GM19438 (cell line): ENCODE measurements around the gene SPATS2L.
A peak's percentile ranks its signal among the peaks of the same experiment; 100 is the strongest.

Source experiments
- ATAC-seq: cut with Tn5 transposase; IDR thresholded peaks from one replicate; pipeline ENCODE4 v1.9.1; 2021; ENCODE audit warnings: low read depth; ENCODE audit not compliant: unreplicated experiment

The SPATS2L gene

GRCh38 chr2:200404615-200405014 is 98.1 kb downstream of the SPATS2L start:
- no peak for ATAC-seq

GRCh38 chr2:200405599-200406298 is 99.3 kb downstream of the SPATS2L start:
- ATAC-seq, result no peak

- ATAC-seq, result peak; percentile 79
Measured at GRCh38 chr2:200406379-200406778, 99.9 kb downstream of the SPATS2L start.

DNA sequence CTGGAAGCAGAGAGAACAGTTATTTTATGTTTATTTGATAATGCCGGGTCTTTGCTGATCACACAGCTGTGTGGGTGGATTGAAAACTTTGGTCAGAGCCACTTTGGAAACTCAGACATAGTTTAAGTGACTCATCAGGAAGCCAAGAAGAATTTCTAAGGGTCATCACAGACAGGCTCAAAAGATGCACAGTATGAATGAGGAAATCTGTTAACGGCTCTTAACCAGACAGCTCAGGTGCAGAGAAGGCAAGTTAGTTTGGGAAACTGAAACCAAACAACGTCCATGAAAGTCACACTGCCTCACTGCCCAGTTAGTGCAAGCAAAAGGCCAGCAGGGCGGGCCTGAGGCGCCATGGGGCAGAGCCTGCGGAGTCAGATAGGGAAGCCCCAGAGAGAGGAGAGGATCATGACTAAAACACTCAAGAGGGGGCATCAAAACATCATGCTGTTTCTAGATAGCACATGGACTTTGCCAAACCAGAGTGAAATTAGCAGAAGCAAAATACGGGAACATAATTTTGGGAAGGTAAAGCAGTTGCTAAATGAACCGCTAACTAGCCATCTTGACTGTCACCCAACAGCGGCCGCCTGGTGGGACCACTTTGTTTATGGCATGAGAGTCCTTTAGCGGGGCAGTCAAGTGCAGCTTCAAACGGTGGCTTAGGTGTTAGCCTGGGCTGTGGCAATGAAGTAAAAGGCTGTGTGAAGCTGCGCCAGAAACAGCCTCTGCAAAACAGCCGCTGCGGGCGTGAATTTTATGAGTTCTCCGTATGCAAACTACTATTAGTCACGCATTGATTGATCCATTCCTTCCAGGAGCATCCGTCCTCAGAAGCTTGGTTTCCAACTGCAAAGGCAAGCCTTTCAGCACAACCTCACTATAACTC is 102.2 kb downstream of the SPATS2L start:
- ATAC-seq, result no peak

GRCh38 chr2:200411831-200412230 is 105.3 kb downstream of the SPATS2L start:
- no peak for ATAC-seq

DNA sequence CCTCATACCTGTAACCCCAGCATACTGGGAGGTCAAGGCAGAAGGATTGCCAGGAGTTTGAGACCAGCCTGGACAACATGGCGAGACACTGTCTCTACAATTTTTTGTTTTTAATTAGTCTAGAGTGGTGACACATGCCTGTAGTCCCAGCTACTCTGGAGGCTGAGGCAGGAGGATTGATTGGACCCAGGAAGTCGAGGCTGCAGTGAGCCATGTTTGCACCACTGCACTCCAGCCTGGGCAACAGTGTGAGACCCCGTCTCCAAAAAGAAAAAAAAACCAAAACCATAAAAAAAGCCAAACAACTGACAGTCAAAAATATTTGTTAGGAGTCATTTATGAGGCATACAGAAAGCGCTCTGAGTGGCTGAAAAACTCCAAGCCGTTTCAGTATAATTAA is 107.9 kb downstream of the SPATS2L start:
- no peak for ATAC-seq

GRCh38 chr2:200415455-200415854 is 109.0 kb downstream of the SPATS2L start:
- no peak for ATAC-seq

DNA sequence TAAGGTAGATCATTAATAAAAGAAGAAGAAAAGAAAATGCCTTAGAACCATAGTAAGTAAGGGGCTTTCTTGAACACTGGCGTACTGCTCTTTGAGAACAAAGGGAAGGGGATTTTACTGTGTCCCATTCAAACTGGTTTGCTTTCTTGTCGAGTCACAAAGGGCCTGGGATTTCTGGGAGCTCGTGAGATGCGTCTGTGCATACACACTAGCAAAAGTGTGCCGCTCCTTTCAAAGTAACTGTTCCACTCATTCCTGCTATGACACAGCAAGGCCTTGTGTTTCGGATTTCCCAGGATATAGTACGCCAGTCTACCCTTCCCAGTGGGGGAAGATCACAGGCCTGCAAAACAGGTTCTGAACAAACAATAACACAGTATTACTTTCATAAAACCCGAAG is 110.4 kb downstream of the SPATS2L start:
- ATAC-seq, result no peak

DNA sequence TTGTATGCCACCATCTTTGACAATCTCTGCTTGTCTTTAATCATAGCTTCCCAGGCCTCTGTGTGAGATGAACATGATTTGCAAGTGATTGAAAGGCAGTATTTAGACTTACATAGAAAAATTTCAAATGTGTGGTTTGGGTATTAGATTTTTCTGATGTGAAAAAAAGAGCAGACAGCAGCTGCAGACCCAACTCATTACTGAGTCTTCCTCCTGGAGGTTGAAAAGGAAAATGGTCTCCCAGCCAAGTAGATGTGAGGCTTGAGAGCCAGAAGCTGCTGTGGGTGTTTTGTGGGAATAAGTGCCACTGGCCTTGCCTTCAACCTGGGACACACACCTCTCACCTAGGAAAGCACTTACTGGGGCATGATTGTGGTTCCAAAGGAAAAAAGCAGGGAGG is 110.9 kb downstream of the SPATS2L start:
- ATAC-seq, result no peak

DNA sequence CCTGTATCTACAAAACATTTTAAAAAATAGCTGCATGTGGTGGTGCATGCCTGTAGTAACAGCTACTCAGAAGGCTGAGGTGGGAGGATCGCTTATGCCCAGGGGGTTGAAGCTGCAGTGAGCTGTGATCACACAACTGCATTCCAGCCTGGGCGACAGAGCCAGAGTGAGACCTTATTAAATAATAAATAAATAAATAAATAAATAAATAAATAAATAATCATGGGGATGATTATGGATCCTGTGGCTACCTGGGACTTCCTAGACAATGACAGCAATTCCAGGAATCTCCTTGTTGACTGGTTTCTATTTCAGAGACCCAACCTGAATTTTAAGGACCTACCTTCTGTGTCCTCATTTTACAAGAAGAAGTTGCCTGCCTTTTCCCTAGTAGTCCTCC is 111.9 kb downstream of the SPATS2L start:
- no peak for ATAC-seq

- no peak for ATAC-seq
Measured at GRCh38 chr2:200419325-200419724, 112.8 kb downstream of the SPATS2L start.

GRCh38 chr2:200421270-200421669 is 114.8 kb downstream of the SPATS2L start:
- no peak for ATAC-seq

DNA sequence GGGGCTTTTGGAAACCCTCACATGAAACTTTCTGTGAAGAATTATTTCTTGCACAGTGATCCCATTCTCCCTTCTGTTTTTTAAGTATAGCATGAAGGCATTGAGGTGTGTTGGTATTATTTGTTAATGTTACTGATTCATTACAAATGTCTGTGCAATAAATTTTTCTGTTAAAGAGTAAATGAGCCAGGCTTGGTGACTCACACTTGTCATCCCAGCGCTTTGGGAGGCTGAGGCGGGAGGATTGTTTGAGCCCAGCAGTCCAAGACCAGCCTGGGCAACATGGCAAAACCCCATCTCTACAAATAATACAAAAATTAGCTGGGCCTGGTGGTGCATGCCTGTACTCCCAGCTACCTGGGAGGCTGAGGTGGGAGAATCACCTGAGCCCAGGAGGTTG is 115.6 kb downstream of the SPATS2L start:
- ATAC-seq, result no peak

- no peak for ATAC-seq
Measured at GRCh38 chr2:200422532-200423261, 116.2 kb downstream of the SPATS2L start.

GRCh38 chr2:200423541-200423940 is 117.0 kb downstream of the SPATS2L start:
- no peak for ATAC-seq

GRCh38 chr2:200425026-200425821 is 118.7 kb downstream of the SPATS2L start:
- ATAC-seq, result no peak

- ATAC-seq, result no peak
Measured at GRCh38 chr2:200426754-200427153, 120.3 kb downstream of the SPATS2L start.

GRCh38 chr2:200428961-200429665 is 122.6 kb downstream of the SPATS2L start:
- ATAC-seq, result no peak

DNA sequence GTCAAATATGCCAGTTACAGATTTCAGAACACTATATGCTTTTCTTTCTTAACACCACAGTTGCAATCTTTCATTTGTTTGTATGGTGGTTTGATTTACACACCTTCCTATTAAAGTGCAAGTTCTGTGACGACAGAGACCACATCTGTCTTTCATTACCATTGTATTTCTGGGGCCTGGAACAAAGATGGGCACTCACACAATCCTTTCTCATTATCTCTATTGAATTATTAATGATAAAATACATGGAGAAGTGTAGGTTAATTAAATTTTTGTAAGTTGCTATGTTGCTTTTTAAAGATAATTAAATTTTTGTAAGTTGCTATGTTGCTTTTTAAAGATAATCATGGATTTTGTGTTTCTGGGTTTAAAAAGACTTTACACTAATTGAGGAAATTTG is 123.5 kb downstream of the SPATS2L start:
- ATAC-seq, result no peak
